Keratinocyte (primary cell): Measurements from ENCODE around the gene ZNF23. TPM values are rescaled to one million over a fixed set of nuclear protein-coding genes. Genes with fewer than 3 reads are reported as not detected.

Experiments used
- DNase-seq: peaks from one replicate; pipeline ENCODE4 v3.0.0-alpha.2; 2011; ENCODE audit warnings: low read depth, missing footprints, low spot score
- FAIRE-seq: peaks from 2 replicates; lab custom pipeline; 2011; peaks lifted over from hg19 to GRCh38; lab: Jason Lieb, UNC
- H2AFZ ChIP-seq: 2 replicates; pipeline ENCODE4 v1.6.0; 2012; ENCODE audit warnings: low read length, control low read depth, inconsistent platforms; ENCODE audit not compliant: control insufficient read depth
- H3K27ac ChIP-seq: 2 replicates; pipeline ENCODE4 v1.5.1; 2011; ENCODE audit warnings: low read length; ENCODE audit not compliant: control insufficient read depth, insufficient read depth
- H3K27me3 ChIP-seq: 3 replicates; pipeline ENCODE4 v1.6.0; 2011; ENCODE audit warnings: low read length; ENCODE audit not compliant: control insufficient read depth, insufficient read depth; ENCODE audit errors: extremely low read depth
- H3K36me3 ChIP-seq, 2 experiments: 2 replicates in 1 of 2; 3 replicates in 1 of 2; pipeline ENCODE4 v1.5.1; 2011; ENCODE audit warnings: low read length in 2 of 2, mild to moderate bottlenecking in 1 of 2; ENCODE audit not compliant: control insufficient read depth in 2 of 2, insufficient read depth in 2 of 2; ENCODE audit errors: extremely low read depth in 1 of 2
- H3K4me1 ChIP-seq: 3 replicates; pipeline ENCODE4 v1.5.1; 2011; ENCODE audit warnings: low read length; ENCODE audit not compliant: control insufficient read depth, insufficient read depth; ENCODE audit errors: extremely low read depth
- H3K4me2 ChIP-seq: 3 replicates; pipeline ENCODE4 v1.6.0; 2011; ENCODE audit warnings: low read depth, low read length; ENCODE audit not compliant: control insufficient read depth, insufficient read depth; ENCODE audit errors: extremely low read depth
- H3K4me3 ChIP-seq, 3 experiments: fragments of 200-600 bp in 1 of 3; sonication (generic) in 1 of 3; 2 replicates in 2 of 3; 3 replicates in 1 of 3; pipeline ENCODE4 v1.5.1; 2011 to 2016; ENCODE audit warnings: low read length in 3 of 3, mild to moderate bottlenecking in 3 of 3, control low read depth in 2 of 3, inconsistent platforms in 1 of 3, low read depth in 1 of 3, mixed read lengths in 1 of 3, mixed run types in 1 of 3, moderate library complexity in 1 of 3; ENCODE audit not compliant: control insufficient read depth in 2 of 3, insufficient read depth in 2 of 3; ENCODE audit errors: extremely low read depth in 1 of 3
- H3K79me2 ChIP-seq: 2 replicates; pipeline ENCODE4 v1.6.0; 2012; ENCODE audit warnings: low read length; ENCODE audit not compliant: control insufficient read depth, insufficient read depth
- H3K9ac ChIP-seq: 3 replicates; pipeline ENCODE4 v1.6.0; 2011; ENCODE audit warnings: low read length; ENCODE audit not compliant: control insufficient read depth, insufficient read depth; ENCODE audit errors: extremely low read depth
- H3K9me1 ChIP-seq: 3 replicates; pipeline ENCODE4 v1.6.0; 2011; ENCODE audit warnings: low read length; ENCODE audit not compliant: control insufficient read depth, insufficient read depth; ENCODE audit errors: extremely low read depth
- H3K9me3 ChIP-seq: 2 replicates; pipeline ENCODE4 v1.5.1; 2012; ENCODE audit warnings: low read depth, low read length; ENCODE audit not compliant: control insufficient read depth
- H4K20me1 ChIP-seq: 3 replicates; pipeline ENCODE4 v1.6.0; 2011; ENCODE audit warnings: low read length; ENCODE audit not compliant: control insufficient read depth, insufficient read depth; ENCODE audit errors: extremely low read depth
- CTCF ChIP-seq, 3 experiments: IDR thresholded peaks in 1 of 3; conservative IDR thresholded peaks in 1 of 3; optimal IDR thresholded peaks in 1 of 3; 2 replicates in 2 of 3; 3 replicates in 1 of 3; pipeline versions ENCODE3 to v1.5.1; 2011; ENCODE audit warnings: low read length in 3 of 3, mild to moderate bottlenecking in 3 of 3, moderate library complexity in 2 of 3, control low read depth in 1 of 3, inconsistent platforms in 1 of 3; ENCODE audit not compliant: insufficient read depth in 2 of 3; ENCODE audit errors: extremely low read depth in 1 of 3
- EZH2 ChIP-seq: IDR thresholded peaks from one replicate; pipeline ENCODE4 v1.6.1; 2012; ENCODE audit warnings: inconsistent platforms, mild to moderate bottlenecking, low read length, moderate library complexity
- dilution Hi-C: fragments of 300-500 bp; cut with MboI; formaldehyde crosslinking; loops from one replicate; pipeline ENCODE4 v1.7.0; 2020; ENCODE audit warnings: low sequenced_read_pairs; ENCODE audit not compliant: extremely low pct_ligation_motif_present
- polyA plus RNA-seq, 5 experiments: library from polyadenylated mRNA; depleted of rRNA in 3 of 5; stranded (reverse) in 3 of 5; stranded (forward) in 1 of 5; unstranded in 1 of 5; fragments of >200 nt; gene quantifications; 1 replicate in 1 of 5; 2 replicates in 3 of 5; 3 replicates in 1 of 5; pipeline versions ENCODE4 v1.2.1 to v1.2.3, GENCODE V29; 2011 to 2012; ENCODE audit warnings: missing spikeins in 2 of 5, low read depth in 1 of 5, low replicate concordance in 1 of 5

Gene ZNF23
- polyA plus RNA-seq, 1 donor (not counting 4 experiments of a cell fraction or from before 2014, with no cell fraction given), result 8.2 TPM

- H3K9me1 ChIP-seq, result no peaks in the 10 kb centered on the region
- H3K4me1 ChIP-seq, result no peaks in the 10 kb centered on the region
- H3K9ac ChIP-seq, result no peak overlapping the region
- H3K79me2 ChIP-seq, result no peaks in the 10 kb centered on the region
- no peak for FAIRE-seq
- no peaks in the 10 kb centered on the region for H3K27me3 ChIP-seq
- no peak overlapping the region for H2AFZ ChIP-seq
- H3K4me2 ChIP-seq, result no peak overlapping the region
- no peak for DNase-seq
- no peak overlapping the region for H3K4me3 ChIP-seq
- dilution Hi-C loops, result no loop called here
- H3K27ac ChIP-seq, result no peak overlapping the region
- no peaks in the 10 kb centered on the region for H3K36me3 ChIP-seq
- TF ChIP-seq EZH2 (no peak), CTCF (optimal IDR thresholded peaks at IDR 0.05 in 1 of 3, IDR thresholded peaks at IDR 0.05 in 1 of 3, conservative IDR thresholded peaks at IDR 0.05 in 1 of 3; ENCODE audit: extremely low read depth in 1 of 3, insufficient read depth in 2 of 3, low read length in 3 of 3) (no peak)
- no peaks in the 10 kb centered on the region for H3K9me3 ChIP-seq
- no peaks in the 10 kb centered on the region for H4K20me1 ChIP-seq
Observed at GRCh38 chr16:71490361-71490760, 28.3 kb upstream of the ZNF23 start.

GRCh38 chr16:71489122-71489521, 27.1 kb upstream of the ZNF23 start, which contains the start of gene ZNF19:
Gene ZNF19 (minus strand): TSS chr16:71489324. CDS start chr16:71482114, 7,210 bp downstream.
- H3K9me3 ChIP-seq, result no peaks in the 10 kb centered on the region
- H3K36me3 ChIP-seq, result no peaks in the 10 kb centered on the region
- DNase-seq (no peak), FAIRE-seq (no peak)
- H3K9me1 ChIP-seq, result no peaks in the 10 kb centered on the region
- H3K27ac ChIP-seq, result no peak within 1 kb of the TSS
- no peaks in the 10 kb centered on the region for H3K79me2 ChIP-seq
- TF ChIP-seq EZH2, result no peak
- TF ChIP-seq CTCF (optimal IDR thresholded peaks at IDR 0.05 in 1 of 3, IDR thresholded peaks at IDR 0.05 in 1 of 3, conservative IDR thresholded peaks at IDR 0.05 in 1 of 3; ENCODE audit: extremely low read depth in 1 of 3, insufficient read depth in 2 of 3, low read length in 3 of 3), result no peak
- no peak within 1 kb of the TSS for H2AFZ ChIP-seq
- no peak within 1 kb of the TSS for H3K4me3 ChIP-seq
- H3K4me1 ChIP-seq, result no peaks in the 10 kb centered on the region
- H3K9ac ChIP-seq, result no peak within 1 kb of the TSS
- H3K27me3 ChIP-seq, result no peaks in the 10 kb centered on the region
- dilution Hi-C loops, result no loop called here
- H4K20me1 ChIP-seq, result no peaks in the 10 kb centered on the region
- no peak within 1 kb of the TSS for H3K4me2 ChIP-seq
